ENCODE data around the gene HYOU1.
"Not testable (repeated sequence)": the region's sequence is repeated elsewhere in the genome, so short reads cannot be mapped to it uniquely, and the experiment has no call there.

Gene HYOU1

GRCh38 chr11:119084663-119085436 lies 27.8 kb upstream of the HYOU1 start, which contains the start of gene HMBS:
TSS of gene HMBS (plus strand) at chr11:119084881. CDS start at chr11:119085034, 153 bp downstream.
- DNase-seq (ENCODE audit: low read depth), result peak; percentile 93

- no peak for DNase-seq (ENCODE audit: low read depth)
These were observed 24.8 kb upstream of the HYOU1 start for GRCh38 chr11:119081682-119082260.

GRCh38 chr11:119078675-119079420 lies 21.8 kb upstream of the HYOU1 start:
- no peak for DNase-seq (ENCODE audit: low read depth)

GRCh38 chr11:119077839-119078238 lies 20.8 kb upstream of the HYOU1 start:
- DNase-seq (ENCODE audit: low read depth), result no peak

- DNase-seq (ENCODE audit: low read depth), result peak; percentile 92
These were observed 10.6 kb upstream of the HYOU1 start, which contains the start of gene VPS11 for GRCh38 chr11:119067371-119068222. TSS of gene VPS11 (plus strand) at chr11:119067818. CDS start at chr11:119067824, 6 bp downstream.

- no peak for DNase-seq (ENCODE audit: low read depth)
These were observed 8.4 kb upstream of the HYOU1 start for GRCh38 chr11:119065369-119065768.

GRCh38 chr11:119062779-119063178 lies 5.8 kb upstream of the HYOU1 start:
- peak; percentile 42 for DNase-seq (ENCODE audit: low read depth)

- no peak for DNase-seq (ENCODE audit: low read depth)
These were observed 4.3 kb upstream of the HYOU1 start for GRCh38 chr11:119061256-119061655.

GRCh38 chr11:119059128-119059527 lies 2.1 kb upstream of the HYOU1 start:
- not testable (repeated sequence) for DNase-seq (ENCODE audit: low read depth)

- no peak for DNase-seq (ENCODE audit: low read depth)
These were observed 495 bp downstream of the HYOU1 start for GRCh38 chr11:119056421-119056999.

GRCh38 chr11:119055901-119056300 lies 1.1 kb downstream of the HYOU1 start:
- DNase-seq (ENCODE audit: low read depth), result no peak

GRCh38 chr11:119054418-119054817 lies 2.6 kb downstream of the HYOU1 start:
- DNase-seq (ENCODE audit: low read depth), result no peak

- no peak for DNase-seq (ENCODE audit: low read depth)
These were observed 4.7 kb downstream of the HYOU1 start for GRCh38 chr11:119052163-119052814.

GRCh38 chr11:119051440-119052162 lies 5.4 kb downstream of the HYOU1 start:
- DNase-seq (ENCODE audit: low read depth), result no peak

- no peak for DNase-seq (ENCODE audit: low read depth)
These were observed 7.9 kb downstream of the HYOU1 start for GRCh38 chr11:119049081-119049480.

GRCh38 chr11:119048644-119049043 lies 8.4 kb downstream of the HYOU1 start:
- DNase-seq (ENCODE audit: low read depth), result no peak

GRCh38 chr11:119047205-119047604 lies 9.8 kb downstream of the HYOU1 start:
- DNase-seq (ENCODE audit: low read depth), result no peak

GRCh38 chr11:119046489-119046888 lies 10.5 kb downstream of the HYOU1 start:
- no peak for DNase-seq (ENCODE audit: low read depth)

- DNase-seq (ENCODE audit: low read depth), result no peak
These were observed 12.3 kb downstream of the HYOU1 start for GRCh38 chr11:119044708-119045107.

- no peak for DNase-seq (ENCODE audit: low read depth)
These were observed 14.1 kb downstream of the HYOU1 start for GRCh38 chr11:119042927-119043326.
